OCI-LY3 (cell line): Measurements from ENCODE around the gene KCNJ18.

Source experiments
- CTCF ChIP-seq: fragments of 200-600, 300-600 bp; sonication (generic); IDR thresholded peaks from 2 replicates; pipeline ENCODE4 v1.5.1; 2014; ENCODE audit warnings: antibody characterized with exemption, low read length, low read depth
- EZH2phosphoT487 ChIP-seq: fragments of 200-600 bp; shearing (Covaris generic); IDR thresholded peaks from 2 replicates; pipeline ENCODE4 v1.6.1; 2018; ENCODE audit warnings: antibody characterized with exemption, mixed run types, low read depth

DNA sequence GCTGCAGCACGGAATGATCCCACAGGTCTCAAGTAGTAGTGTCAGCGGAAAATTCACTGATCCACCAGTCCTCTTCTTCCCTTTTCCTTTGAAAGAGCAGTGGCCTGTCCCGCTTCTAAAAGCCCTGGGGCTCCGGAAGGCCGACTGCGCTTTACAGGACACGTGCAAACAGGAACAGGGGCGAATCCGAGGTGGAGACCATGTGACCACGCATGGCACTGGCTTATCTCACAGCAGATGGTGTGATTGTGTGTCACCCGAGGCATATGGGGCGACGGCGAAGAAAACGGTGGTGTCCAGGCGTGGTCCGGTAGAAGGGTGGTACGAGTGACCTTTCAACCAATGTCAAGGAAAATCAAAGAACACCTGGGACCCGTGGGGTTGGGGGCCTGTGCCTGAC is 12.0 kb upstream of the KCNJ18 start:
- no peak for TF ChIP-seq CTCF
- TF ChIP-seq EZH2phosphoT487, result no peak
